ENCODE data around the gene SPTB.
"Not testable (repeated sequence)": the region's sequence is repeated elsewhere in the genome, so short reads cannot be mapped to it uniquely, and the experiment has no call there.

Gene SPTB

DNA sequence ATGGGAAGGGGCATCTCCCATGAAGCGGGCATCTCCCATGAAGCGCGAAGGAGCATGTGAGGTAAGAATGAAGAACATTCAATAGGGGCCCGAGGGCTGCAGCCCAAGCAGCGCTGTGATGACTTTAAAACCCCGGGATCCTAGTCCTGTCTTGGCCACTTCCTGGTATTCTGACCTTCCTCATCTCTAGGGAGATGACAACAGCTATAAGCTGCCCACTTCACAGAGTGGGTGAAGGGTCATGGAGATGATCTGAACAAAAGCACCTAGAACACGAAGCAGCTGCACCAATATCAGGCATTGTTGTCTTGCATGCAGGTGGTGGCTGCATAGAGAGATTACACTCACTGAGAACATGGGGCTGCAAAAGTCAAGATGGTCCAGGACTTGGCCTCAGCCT lies 64.5 kb downstream of the SPTB start:
- DNase-seq = no peak

DNA sequence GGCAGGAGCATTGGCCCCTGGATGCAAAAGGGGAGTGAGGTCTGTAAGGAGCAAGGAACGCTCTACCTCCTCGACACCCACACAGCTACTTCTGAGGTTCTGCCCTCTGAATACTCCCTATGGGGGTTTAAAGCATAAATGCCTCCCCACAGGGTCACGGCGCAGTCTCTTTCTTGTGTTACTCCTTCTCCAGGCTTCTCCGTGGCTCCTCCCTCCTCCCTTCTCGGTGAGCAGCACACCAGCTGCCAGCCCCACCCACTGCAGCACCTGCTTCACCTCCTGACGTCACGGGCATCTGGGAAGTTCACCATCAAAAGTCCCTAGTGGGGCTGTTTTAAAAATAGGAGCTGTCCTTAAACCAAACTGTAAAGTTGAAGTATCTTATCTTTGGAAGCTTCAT lies 67.3 kb downstream of the SPTB start:
- DNase-seq = no peak

GRCh38 chr14:64811676-64812075 lies 68.0 kb downstream of the SPTB start:
- no peak for DNase-seq

DNA sequence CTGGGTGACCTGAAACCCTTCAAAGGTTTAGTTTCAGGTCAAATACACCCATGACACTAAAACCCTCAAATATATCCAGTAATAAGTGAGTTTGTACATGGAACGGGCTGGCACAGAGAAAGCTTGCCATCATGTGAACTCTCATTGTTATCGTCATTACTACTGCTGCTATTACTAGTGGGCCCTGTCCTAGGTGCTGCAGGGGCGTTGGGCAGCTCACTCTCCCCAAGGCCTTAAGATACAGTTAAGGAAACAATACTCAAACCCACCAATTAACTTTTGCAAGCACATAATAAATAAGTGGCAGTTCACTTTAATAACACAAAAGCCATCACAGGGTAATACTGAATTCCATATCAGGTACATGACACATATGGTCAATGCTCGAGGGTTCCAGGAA lies 71.3 kb downstream of the SPTB start:
- DNase-seq = no peak

GRCh38 chr14:64807551-64807950 lies 72.2 kb downstream of the SPTB start:
- DNase-seq = no peak

GRCh38 chr14:64806862-64807495 lies 72.7 kb downstream of the SPTB start:
- no peak for DNase-seq

- no peak for DNase-seq
These were observed 73.4 kb downstream of the SPTB start for GRCh38 chr14:64806202-64806861.

GRCh38 chr14:64805646-64806045 lies 74.1 kb downstream of the SPTB start:
- not testable (repeated sequence) for DNase-seq

DNA sequence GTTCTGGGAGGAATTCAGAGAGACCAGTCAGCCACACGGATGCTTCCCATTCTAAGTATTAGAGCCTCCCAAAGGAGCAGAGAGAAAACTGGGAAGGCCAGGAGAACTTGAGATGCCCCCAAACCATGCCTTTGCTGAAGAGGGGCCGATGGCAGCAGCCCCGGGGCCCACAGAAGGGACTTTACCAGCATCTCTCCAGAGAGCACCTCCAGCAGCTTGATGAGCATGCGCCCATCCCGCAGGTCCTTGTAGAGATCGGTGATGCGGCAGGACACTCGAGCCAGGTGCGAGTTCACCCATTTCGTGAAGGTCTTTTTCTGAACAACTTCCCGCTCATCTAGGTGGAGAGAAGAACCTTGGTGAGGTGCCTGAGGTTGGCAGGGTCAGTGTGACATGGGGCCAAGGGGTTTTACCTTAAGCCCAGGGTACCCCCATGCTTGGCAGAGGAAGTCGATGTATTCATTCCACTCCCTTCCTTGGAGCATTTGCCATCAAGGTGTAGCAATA lies 74.9 kb downstream of the SPTB start:
- no peak for DNase-seq

- DNase-seq = peak in 1 of 2 donors; percentile 4
These were observed 77.9 kb downstream of the SPTB start for GRCh38 chr14:64801800-64802199.

- no peak for DNase-seq
These were observed 78.7 kb downstream of the SPTB start for GRCh38 chr14:64801046-64801445.

DNA sequence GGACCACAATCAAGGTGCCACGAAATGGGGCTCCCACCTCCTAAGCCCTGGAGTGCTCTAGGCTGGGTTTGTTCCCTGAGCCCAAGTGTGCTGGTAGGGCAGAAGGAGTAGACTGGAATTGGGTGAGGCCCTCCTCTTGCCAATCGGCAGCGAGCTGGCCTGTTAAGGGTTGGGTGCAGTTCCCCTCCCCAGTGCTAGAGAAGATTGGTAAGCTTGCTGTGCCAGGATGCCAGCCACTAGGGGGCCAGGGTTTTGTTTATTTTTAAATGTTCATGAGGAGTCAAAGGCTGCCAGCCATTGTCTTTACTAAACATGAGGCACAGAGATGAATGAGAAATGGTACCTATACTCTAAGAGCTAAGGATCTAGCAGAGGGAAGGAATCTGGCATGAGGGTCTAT lies 79.7 kb downstream of the SPTB start:
- DNase-seq = no peak

DNA sequence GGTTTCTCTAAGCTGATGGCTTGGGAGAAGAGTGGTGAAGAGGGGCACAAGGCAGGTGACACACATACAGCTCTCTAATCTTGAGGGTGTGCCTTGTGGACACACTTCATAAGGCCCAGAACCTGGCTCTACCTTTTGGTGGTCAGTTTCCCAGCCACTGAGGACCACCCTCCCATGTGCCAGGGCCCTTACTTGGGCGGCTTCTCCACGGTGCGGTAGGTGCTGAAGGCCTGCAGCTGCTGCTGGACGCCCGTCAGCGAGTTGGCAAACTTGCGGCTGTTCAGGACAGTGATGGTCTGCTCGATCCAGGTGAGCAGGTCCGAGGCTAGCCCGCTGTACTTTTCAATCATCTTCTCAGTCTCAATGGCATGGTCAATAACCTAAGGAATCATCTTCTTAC lies 80.2 kb downstream of the SPTB start:
- DNase-seq = no peak

- no peak for DNase-seq
These were observed 83.3 kb downstream of the SPTB start for GRCh38 chr14:64796369-64796768.

GRCh38 chr14:64795921-64796320 lies 83.8 kb downstream of the SPTB start:
- DNase-seq = no peak

- no peak for DNase-seq
These were observed 84.5 kb downstream of the SPTB start for GRCh38 chr14:64795211-64795610.

- no peak for DNase-seq
These were observed 86.7 kb downstream of the SPTB start for GRCh38 chr14:64792871-64793560.

DNA sequence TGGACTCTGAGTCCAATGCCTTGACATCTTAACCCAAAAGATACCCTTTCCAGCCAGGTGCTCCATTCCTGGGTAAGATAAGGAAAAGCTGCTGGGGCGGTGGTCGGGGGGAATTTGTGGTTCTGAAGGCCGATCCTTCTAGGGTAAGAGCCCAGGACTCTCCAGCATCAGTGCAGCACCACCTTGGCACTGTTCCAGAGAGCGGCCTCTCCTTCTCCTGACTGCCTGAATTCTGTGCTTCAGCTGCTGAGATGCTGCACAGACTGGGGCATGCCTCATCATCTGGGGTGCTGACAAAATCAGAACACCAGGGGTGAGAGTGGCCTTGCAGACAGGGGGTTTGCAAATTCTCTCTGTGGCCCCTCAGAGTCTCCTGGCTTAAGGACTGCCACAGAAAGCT lies 87.5 kb downstream of the SPTB start:
- DNase-seq = no peak

- DNase-seq = no peak
These were observed 89.2 kb downstream of the SPTB start for GRCh38 chr14:64790478-64790877.

DNA sequence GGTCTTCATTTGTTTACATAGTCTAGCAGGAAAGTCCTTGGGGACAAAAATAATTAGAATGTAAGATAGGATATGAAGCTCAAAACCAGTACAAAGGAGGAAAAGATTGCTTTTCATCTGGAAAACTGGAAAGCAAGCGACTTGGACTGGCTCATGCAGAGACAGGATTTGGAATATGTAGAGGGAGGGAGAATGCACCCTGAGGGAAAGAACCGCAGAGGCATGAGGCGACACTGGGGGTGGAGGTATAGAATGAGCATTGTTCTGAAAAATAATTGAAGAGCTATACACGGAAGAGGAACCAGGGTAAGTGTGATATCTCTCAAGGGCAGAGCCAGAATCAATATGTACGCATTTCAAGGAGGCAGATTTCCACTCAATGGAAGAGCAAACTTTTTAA lies 90.0 kb downstream of the SPTB start:
- no peak for DNase-seq

- DNase-seq = no peak
These were observed 91.0 kb downstream of the SPTB start for GRCh38 chr14:64788706-64789105.

GRCh38 chr14:64787619-64788018 lies 92.1 kb downstream of the SPTB start:
- no peak for DNase-seq

DNA sequence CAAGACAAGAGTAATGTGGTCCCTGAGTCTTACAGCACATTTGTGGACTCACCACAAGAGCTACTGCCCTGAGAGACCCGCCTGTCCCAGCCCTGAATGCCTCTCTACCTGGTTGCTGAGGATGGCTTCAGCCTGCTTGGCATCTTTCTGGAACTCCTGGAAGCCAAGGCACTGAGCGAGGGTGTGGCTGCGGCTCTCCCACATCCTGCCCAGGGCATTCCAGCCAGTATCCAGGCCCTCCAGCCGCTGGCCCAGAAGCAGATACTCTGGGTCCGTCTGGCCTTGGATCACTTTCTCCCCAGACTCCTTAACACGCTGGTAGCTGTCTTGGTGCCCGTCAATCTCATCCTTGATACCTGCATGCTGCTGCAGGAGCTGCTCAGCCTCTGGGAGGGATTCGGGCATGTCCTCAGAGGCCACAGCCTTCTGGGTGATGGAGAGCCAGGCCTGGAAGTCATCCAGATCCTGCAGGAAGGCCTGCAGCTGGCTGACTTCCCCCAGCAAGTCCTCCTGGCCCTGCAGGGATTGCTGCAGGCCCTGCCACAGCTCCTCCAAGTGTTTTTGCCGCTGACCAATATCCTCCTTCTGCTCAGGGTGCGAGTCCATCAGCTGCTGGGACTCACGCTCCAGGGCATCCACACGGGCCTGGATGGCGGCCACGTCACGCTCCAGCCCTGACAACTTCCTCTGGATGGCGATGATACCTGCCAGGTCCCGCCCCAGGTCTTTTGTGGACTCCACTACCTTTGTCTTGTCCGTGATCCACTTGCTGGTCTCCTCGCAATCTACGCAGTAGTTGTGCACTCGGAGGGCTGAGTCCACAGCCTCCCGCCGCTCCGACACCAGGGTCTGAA lies 93.2 kb downstream of the SPTB start:
- no peak for DNase-seq

All from hippocampal formation (tissue), 2 donors.